Measurements from ENCODE around the gene CPT1A.

Gene CPT1A

DNA sequence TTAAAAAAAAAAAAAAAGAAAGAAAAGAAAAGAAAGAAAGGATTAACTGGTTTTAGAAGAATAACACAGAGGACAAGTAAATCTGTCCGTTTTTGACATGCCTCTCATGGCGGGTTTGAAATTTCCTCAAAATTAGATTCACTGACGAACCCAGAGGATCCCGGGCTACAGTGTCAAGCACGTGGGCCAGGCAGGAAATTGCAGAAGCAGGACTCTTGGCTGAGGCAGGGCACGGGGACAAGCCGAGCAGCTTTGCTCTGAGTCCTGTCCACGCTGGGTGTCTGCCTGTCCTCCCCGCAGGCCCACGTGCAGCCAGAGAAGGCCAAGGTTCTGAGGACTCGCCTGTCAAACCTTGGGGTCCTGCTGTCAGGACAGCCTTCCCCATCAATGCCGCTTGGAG is 132.7 kb downstream of the CPT1A start:
- no peak for DNase-seq (ENCODE audit: low read depth)

DNA sequence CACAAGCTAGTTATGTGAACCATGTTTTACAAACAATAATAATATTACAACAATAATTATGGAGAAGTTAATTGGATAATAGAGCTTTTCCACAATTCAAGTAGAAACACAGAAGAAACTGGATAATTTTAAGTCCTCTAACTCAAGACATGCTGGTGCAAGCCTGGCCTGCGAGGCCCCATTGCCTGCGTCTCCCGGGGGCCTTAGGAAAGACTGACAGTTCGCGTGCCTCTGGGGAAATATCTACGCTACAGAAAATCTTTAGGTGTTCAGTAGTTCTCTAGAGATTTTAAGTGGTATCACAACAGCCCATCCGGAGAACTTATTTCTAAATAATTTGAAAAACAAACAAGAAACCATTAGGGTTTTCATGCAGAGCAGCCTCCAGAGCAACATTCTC is 134.2 kb downstream of the CPT1A start:
- no peak for DNase-seq (ENCODE audit: low read depth)

DNA sequence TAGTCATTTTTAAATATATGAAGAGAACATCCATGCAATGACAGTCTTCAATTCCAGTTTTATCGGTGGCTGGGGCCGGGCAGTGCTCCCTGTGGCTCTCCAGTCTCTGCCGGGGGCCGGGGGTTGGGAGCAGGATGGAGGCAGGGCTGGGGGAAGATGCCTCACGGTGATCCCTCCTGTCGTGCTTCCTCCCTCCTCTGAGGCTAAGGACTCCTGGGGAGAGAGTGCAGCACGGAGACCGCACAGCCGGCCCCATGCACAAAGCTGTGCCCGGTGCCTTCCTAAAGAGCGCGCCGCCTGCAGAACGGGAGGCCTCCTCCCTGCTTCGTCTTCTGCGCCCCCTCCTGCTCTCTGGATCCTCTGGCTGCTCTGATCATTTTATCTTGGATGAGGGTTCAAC is 136.8 kb downstream of the CPT1A start:
- no peak for DNase-seq (ENCODE audit: low read depth)
